Left ventricle myocardium superior (tissue), 1 donor: ENCODE measurements around the gene RORC. TPM values are rescaled to one million over a fixed set of nuclear protein-coding genes. Genes with fewer than 3 reads are reported as not detected.
"Not testable (repeated sequence)": the region's sequence is repeated elsewhere in the genome, so short reads cannot be mapped to it uniquely, and the experiment has no call there.

Source experiments
- ATAC-seq: fragments of 200-7000 bp; cut with Tn5 transposase; one replicate; pipeline ENCODE4 v1.9.1; 2020; ENCODE audit warnings: mild to moderate bottlenecking, moderate library complexity
- DNase-seq: peaks from one replicate; pipeline ENCODE4 v3.0.0-alpha.2; 2020
- intact Hi-C: fragments of 100-400 bp; cut with micrococcal nuclease; formaldehyde crosslinking; loops from one replicate; pipeline ENCODE4 v1.11.0; 2022
- total RNA-seq: library from RNA; stranded (reverse); fragmentation: NEBNext Ultra II Directional; extraction: Animal tissue kit (Norgen Biotek cat#: 25700); gene quantifications from one replicate; pipeline ENCODE4 v1.2.1, GENCODE V29; 2021
- donor health status: DM: no; HTN: yes; CAD: no; lungs with severe emphysema.

Gene RORC
- total RNA-seq, 1 donor from 2014 or later, result 13.0 TPM

- intact Hi-C loops, result no loop called here
- ATAC-seq, result peak; percentile 100
- DNase-seq, result peak; percentile 98
Observed at GRCh38 chr1:151790071-151790939, 41.3 kb downstream of the RORC start, which contains the start of gene TDRKH. TSS of gene TDRKH (minus strand) at chr1:151790500. CDS start at chr1:151783022, 7,478 bp downstream.

- no peak for ATAC-seq
- intact Hi-C loops, result no loop called here
Observed at GRCh38 chr1:151787689-151788088, 43.9 kb downstream of the RORC start.

GRCh38 chr1:151783796-151784195 is 47.8 kb downstream of the RORC start:
- ATAC-seq (peak; percentile 17), DNase-seq (no peak)
- intact Hi-C loops, result no loop called here

More at GRCh38 chr1:151787689-151788088, 43.9 kb downstream of the RORC start:
- no peak for DNase-seq

- ATAC-seq, result no peak
- no peak for DNase-seq
- intact Hi-C loops, result no loop called here
Observed at GRCh38 chr1:151782741-151783140, 48.9 kb downstream of the RORC start.

GRCh38 chr1:151782026-151782425 is 49.6 kb downstream of the RORC start:
- DNase-seq, intact Hi-C loops, ATAC-seq: not testable (repeated sequence)

GRCh38 chr1:151780736-151781135 is 50.9 kb downstream of the RORC start:
- intact Hi-C loops, ATAC-seq, DNase-seq: not testable (repeated sequence)

- intact Hi-C loops, result no loop called here
- no peak for DNase-seq
- ATAC-seq, result no peak
Observed at GRCh38 chr1:151779852-151780251, 51.8 kb downstream of the RORC start.

- no peak for DNase-seq
- ATAC-seq, result no peak
- intact Hi-C loops, result no loop called here
Observed at GRCh38 chr1:151777317-151777716, 54.3 kb downstream of the RORC start.

GRCh38 chr1:151776665-151777062 is 54.9 kb downstream of the RORC start:
- intact Hi-C loops, result no loop called here
- ATAC-seq (no peak), DNase-seq (no peak)

GRCh38 chr1:151775894-151776664 is 55.5 kb downstream of the RORC start:
- intact Hi-C loops, result no loop called here
- no peak for DNase-seq

GRCh38 chr1:151774256-151774922 is 57.2 kb downstream of the RORC start:
- DNase-seq, result no peak
- intact Hi-C loops, result no loop called here
- no peak for ATAC-seq

More at GRCh38 chr1:151775894-151776664, 55.5 kb downstream of the RORC start:
- no peak for ATAC-seq

GRCh38 chr1:151773702-151774101 is 57.9 kb downstream of the RORC start:
- ATAC-seq, result no peak
- intact Hi-C loops, result no loop called here
- no peak for DNase-seq

- DNase-seq, ATAC-seq, intact Hi-C loops: not testable (repeated sequence)
Observed at GRCh38 chr1:151769270-151769669, 62.3 kb downstream of the RORC start.

- ATAC-seq, intact Hi-C loops, DNase-seq: not testable (repeated sequence)
Observed at GRCh38 chr1:151768351-151769066, 63.1 kb downstream of the RORC start.

- no peak for DNase-seq
- intact Hi-C loops, result no loop called here
Observed at GRCh38 chr1:151763990-151764389, 67.6 kb downstream of the RORC start.

GRCh38 chr1:151762941-151763921 is 68.4 kb downstream of the RORC start, which contains the start of gene MRPL9:
TSS of gene MRPL9 (minus strand) at chr1:151763496. CDS start at chr1:151763479, 17 bp downstream.
- intact Hi-C loops, result no loop called here
- peak; percentile 90 for DNase-seq
- ATAC-seq, result peak; percentile 99

More at GRCh38 chr1:151763990-151764389, 67.6 kb downstream of the RORC start:
- peak; percentile 8 for ATAC-seq

GRCh38 chr1:151760597-151761385 is 70.8 kb downstream of the RORC start:
- DNase-seq (no peak), ATAC-seq (no peak)
- intact Hi-C loops, result no loop called here
